Activated T-helper 1 cell treated with anti-CD3 and anti-CD28 coated beads, Interleukin-12 subunit alpha, Interleukin-12 subunit beta, Interleukin-2, Interleukin-4 antibody, amounts not matched to agents 30 ng/mL and 10 ng/mL and 1 ng/mL, durations not matched to agents 14 hours and 24 hours and 36 hours (primary cell): Measurements from ENCODE around the gene ZNF304. TPM values are rescaled to one million over a fixed set of nuclear protein-coding genes. Genes with fewer than 3 reads are reported as not detected.

ENCODE experiments used
- DNase-seq: peaks from one replicate; pipeline ENCODE4 v3.0.0; 2021; ENCODE audit warnings: low spot score
- H3K27ac Mint-ChIP-seq: one replicate; pipeline ENCODE4 v1.8.0; 2021; ENCODE audit warnings: mild to moderate bottlenecking, mixed read lengths
- H3K27me3 Mint-ChIP-seq: one replicate; pipeline ENCODE4 v1.8.0; 2022; ENCODE audit warnings: mild to moderate bottlenecking, moderate library complexity, mixed read lengths; ENCODE audit not compliant: insufficient read depth
- H3K36me3 Mint-ChIP-seq: one replicate; pipeline ENCODE4 v1.8.0; 2021; ENCODE audit warnings: low read depth, mixed read lengths
- H3K4me1 Mint-ChIP-seq: one replicate; pipeline ENCODE4 v1.8.0; 2021; ENCODE audit warnings: low read depth, mixed read lengths
- H3K4me3 Mint-ChIP-seq: one replicate; pipeline ENCODE4 v1.8.0; 2021; ENCODE audit warnings: mild to moderate bottlenecking, moderate library complexity, mixed read lengths
- H3K9me3 Mint-ChIP-seq: one replicate; pipeline ENCODE4 v1.8.0; 2021; ENCODE audit warnings: mixed read lengths
- intact Hi-C: fragments of 100-400 bp; cut with micrococcal nuclease; formaldehyde crosslinking; loops from one replicate; pipeline ENCODE4 v1.15.1; 2024
- total RNA-seq: library from RNA; stranded (reverse); gene quantifications from 2 replicates; pipeline ENCODE4 v1.2.3, GENCODE V29; 2022

Gene ZNF304
- total RNA-seq, 1 donor from 2014 or later = 6.6 TPM

DNA sequence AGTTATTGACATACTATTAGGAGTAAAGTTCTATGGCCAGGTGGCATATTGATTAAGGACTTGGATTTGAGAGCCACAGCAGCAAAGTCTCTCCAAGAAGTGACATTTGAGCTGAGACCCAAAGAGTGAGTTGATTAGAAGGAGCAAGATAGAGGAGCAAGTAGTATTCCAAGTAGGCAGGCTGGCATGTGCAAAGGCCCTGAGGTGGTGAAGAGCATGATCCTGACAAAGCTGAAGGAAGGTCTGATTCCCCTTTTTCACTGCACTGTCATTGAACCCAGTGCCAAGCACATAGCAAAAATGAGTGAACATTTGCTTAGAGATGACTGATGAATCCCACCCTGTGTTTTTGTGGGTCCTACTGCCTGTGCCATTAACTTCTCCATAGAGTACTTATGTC, 26.1 kb upstream of the ZNF304 start:
- no peak for DNase-seq
- H3K9me3 Mint-ChIP-seq = peaks cover 38% of the 10 kb centered on the region
- H3K27me3 Mint-ChIP-seq = no peaks in the 10 kb centered on the region
- no peak overlapping the region for H3K4me3 Mint-ChIP-seq
- H3K27ac Mint-ChIP-seq = no peak overlapping the region
- peaks cover 23% of the 10 kb centered on the region for H3K4me1 Mint-ChIP-seq
- H3K36me3 Mint-ChIP-seq = peaks cover 69% of the 10 kb centered on the region
- intact Hi-C loops = loop anchor here (10.0 kb wide), 1 partner anchor 830 kb away; the partner anchor contains the start of gene ZNF329

DNA sequence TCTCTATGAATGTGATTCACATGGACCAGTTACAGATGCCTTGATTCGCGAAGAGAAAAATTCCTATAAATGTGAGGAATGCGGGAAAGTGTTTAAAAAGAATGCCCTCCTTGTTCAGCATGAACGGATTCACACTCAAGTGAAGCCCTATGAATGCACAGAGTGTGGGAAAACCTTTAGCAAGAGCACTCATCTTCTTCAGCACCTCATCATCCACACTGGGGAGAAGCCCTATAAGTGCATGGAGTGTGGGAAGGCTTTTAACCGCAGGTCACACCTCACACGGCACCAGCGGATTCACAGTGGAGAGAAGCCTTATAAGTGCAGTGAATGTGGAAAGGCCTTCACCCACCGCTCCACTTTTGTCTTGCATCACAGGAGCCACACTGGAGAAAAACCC, 23.1 kb upstream of the ZNF304 start:
- Mint-ChIP-seq H3K4me1 (no peaks in the 10 kb centered on the region), H3K4me3 (no peak overlapping the region), H3K36me3 (peaks cover 73% of the 10 kb centered on the region), H3K27me3 (no peaks in the 10 kb centered on the region), H3K9me3 (peaks cover 52% of the 10 kb centered on the region), H3K27ac (no peak overlapping the region)
- intact Hi-C loops = loop anchor here (10.0 kb wide), 1 partner anchor 827 kb away; the partner anchor contains the start of gene ZNF329
- DNase-seq = no peak

- Mint-ChIP-seq H3K9me3 (peaks cover 61% of the 10 kb centered on the region), H3K27me3 (no peaks in the 10 kb centered on the region), H3K27ac (no peak overlapping the region), H3K36me3 (peaks cover 18% of the 10 kb centered on the region), H3K4me1 (no peaks in the 10 kb centered on the region), H3K4me3 (no peak overlapping the region)
- intact Hi-C loops = no loop called here
- no peak for DNase-seq
Measured at GRCh38 chr19:57334191-57334590, 16.9 kb upstream of the ZNF304 start.

DNA sequence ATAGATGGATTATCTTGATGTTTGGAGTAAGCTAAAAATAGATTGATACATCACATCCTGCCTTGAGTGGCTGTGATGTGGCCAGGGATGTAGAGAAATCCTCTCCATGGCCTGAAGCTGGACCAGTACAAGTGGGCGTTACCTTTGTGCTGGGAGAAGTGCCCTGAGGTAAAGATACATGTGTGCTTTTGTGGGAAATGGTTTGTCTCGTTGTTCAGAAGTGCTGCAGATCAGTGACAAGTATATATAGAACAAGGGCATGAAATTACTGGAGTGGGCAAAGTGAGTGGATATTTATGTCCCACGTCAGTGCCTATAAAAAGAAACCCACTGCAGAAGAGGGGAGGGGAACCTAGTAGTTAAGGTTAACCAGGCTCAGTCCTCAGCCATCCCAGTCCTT, 12.2 kb upstream of the ZNF304 start:
- no peaks in the 10 kb centered on the region for H3K27me3 Mint-ChIP-seq
- H3K27ac Mint-ChIP-seq = no peak overlapping the region
- intact Hi-C loops = no loop called here
- H3K4me1 Mint-ChIP-seq = no peaks in the 10 kb centered on the region
- DNase-seq = no peak
- H3K4me3 Mint-ChIP-seq = no peak overlapping the region
- peaks cover 3% of the 10 kb centered on the region for H3K36me3 Mint-ChIP-seq
- H3K9me3 Mint-ChIP-seq = peaks cover 43% of the 10 kb centered on the region

DNA sequence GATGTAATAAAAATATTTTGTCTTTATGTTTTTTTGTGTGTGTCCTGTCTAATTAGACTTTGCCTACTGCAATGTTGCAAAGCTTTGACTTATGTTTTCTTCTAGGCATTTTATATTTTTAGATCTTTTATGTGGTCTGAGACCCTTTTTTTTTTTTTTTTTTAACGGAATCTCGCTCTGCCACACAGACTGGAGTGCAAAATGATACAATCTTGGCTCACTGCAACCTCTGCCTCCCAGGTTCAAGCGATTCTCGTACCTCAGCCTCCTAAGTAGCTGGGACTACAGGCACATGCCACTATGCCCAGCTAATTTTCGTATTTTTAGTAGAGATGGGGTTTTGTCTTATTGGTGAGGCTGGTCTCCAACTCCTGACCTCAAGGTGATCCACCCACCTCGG, 8.5 kb upstream of the ZNF304 start:
- Mint-ChIP-seq H3K4me3 (no peak overlapping the region), H3K27me3 (no peaks in the 10 kb centered on the region), H3K36me3 (no peaks in the 10 kb centered on the region), H3K27ac (no peak overlapping the region), H3K9me3 (peaks cover 20% of the 10 kb centered on the region), H3K4me1 (no peaks in the 10 kb centered on the region)
- intact Hi-C loops = no loop called here
- DNase-seq = no peak

DNA sequence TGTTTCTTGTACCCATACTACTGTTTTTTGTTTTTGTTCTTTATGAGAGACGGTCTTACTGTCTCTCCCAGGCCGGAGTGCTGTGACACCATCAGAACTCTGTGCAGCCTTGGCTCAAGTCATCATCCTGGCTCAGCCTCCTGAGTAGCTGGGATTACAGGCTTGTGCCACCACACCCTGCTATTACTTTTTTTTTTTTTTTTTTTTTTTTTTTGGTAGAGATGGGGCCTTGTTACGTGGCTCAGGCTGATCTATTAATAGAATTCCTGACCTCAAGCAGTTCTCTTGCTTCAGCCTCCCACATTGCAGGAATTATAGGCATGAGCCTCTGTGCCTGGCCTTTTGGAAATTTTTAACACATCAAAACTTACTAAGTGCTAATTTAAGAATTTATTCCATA, 2.9 kb upstream of the ZNF304 start:
- Mint-ChIP-seq H3K9me3 (peaks cover 26% of the 10 kb centered on the region), H3K27ac (no peak overlapping the region), H3K27me3 (no peaks in the 10 kb centered on the region), H3K36me3 (peaks cover 21% of the 10 kb centered on the region), H3K4me1 (peaks cover 23% of the 10 kb centered on the region), H3K4me3 (no peak overlapping the region)
- no peak for DNase-seq
- intact Hi-C loops = no loop called here

GRCh38 chr19:57351867-57352266, 796 bp downstream of the ZNF304 start:
- H3K4me1 Mint-ChIP-seq = peaks cover 29% of the 10 kb centered on the region
- H3K9me3 Mint-ChIP-seq = peaks cover 58% of the 10 kb centered on the region
- peak overlapping the region; percentile 90 for H3K27ac Mint-ChIP-seq
- DNase-seq = no peak
- no peaks in the 10 kb centered on the region for H3K27me3 Mint-ChIP-seq
- H3K4me3 Mint-ChIP-seq = peak overlapping the region; percentile 92
- intact Hi-C loops = loop anchor here (1.0 to 5.0 kb wide), 8 partner anchors 11 to 175 kb away; partner anchors contain the start of genes TRAPPC2B, ZNF17, ZNF460 and ZNF543
- H3K36me3 Mint-ChIP-seq = peaks cover 57% of the 10 kb centered on the region

DNA sequence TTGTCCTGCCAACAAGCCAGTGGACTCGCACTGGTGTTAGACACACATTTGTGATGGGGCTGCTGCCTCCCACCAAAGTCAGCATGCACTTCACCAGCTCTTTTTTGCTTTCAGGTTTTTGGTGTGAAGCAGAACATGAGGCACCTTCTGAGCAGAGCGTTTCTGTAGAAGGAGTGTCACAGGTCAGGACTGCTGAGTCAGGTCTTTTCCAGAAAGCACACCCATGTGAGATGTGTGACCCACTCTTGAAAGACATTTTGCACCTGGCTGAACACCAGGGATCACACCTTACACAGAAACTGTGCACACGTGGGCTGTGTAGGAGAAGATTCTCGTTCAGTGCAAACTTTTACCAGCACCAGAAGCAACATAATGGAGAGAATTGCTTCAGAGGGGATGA, 4.8 kb downstream of the ZNF304 start:
- H3K27me3 Mint-ChIP-seq = no peaks in the 10 kb centered on the region
- peaks cover 27% of the 10 kb centered on the region for H3K4me1 Mint-ChIP-seq
- peaks cover 75% of the 10 kb centered on the region for H3K9me3 Mint-ChIP-seq
- no peak overlapping the region for H3K27ac Mint-ChIP-seq
- peaks cover 80% of the 10 kb centered on the region for H3K36me3 Mint-ChIP-seq
- H3K4me3 Mint-ChIP-seq = no peak overlapping the region
- intact Hi-C loops = no loop called here
- DNase-seq = no peak

GRCh38 chr19:57357406-57357805, 6.3 kb downstream of the ZNF304 start:
- H3K27me3 Mint-ChIP-seq = no peaks in the 10 kb centered on the region
- H3K4me1 Mint-ChIP-seq = peaks cover 13% of the 10 kb centered on the region
- H3K4me3 Mint-ChIP-seq = no peak overlapping the region
- DNase-seq = no peak
- intact Hi-C loops = no loop called here
- H3K36me3 Mint-ChIP-seq = peaks cover 72% of the 10 kb centered on the region
- H3K9me3 Mint-ChIP-seq = peaks cover 71% of the 10 kb centered on the region
- no peak overlapping the region for H3K27ac Mint-ChIP-seq

- no peaks in the 10 kb centered on the region for H3K27me3 Mint-ChIP-seq
- intact Hi-C loops = no loop called here
- no peak for DNase-seq
- no peak overlapping the region for H3K27ac Mint-ChIP-seq
- peaks cover 16% of the 10 kb centered on the region for H3K4me1 Mint-ChIP-seq
- peaks cover 68% of the 10 kb centered on the region for H3K9me3 Mint-ChIP-seq
- H3K36me3 Mint-ChIP-seq = peaks cover 61% of the 10 kb centered on the region
- no peak overlapping the region for H3K4me3 Mint-ChIP-seq
Measured at GRCh38 chr19:57359300-57359699, 8.2 kb downstream of the ZNF304 start.

DNA sequence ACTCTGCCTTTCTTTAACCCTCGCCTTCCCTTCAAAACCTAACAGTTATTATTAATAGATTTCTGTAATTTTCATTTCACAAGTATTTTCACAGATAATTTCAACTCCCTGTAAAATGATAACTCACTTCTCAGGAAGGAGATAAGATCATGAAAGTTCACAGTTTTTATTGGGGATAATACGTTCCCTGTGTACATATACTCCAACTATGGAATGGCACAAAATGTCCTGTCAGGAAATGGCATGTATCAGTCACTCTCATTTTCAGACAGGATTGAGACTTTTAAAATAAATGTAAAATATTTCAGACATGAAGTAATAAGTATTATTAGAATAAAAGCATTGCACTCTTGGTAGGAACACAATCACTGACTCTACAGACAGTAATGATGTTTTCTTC, 11.3 kb downstream of the ZNF304 start:
- Mint-ChIP-seq H3K4me1 (peaks cover 17% of the 10 kb centered on the region), H3K36me3 (peaks cover 31% of the 10 kb centered on the region), H3K27ac (peak overlapping the region; percentile 97), H3K4me3 (no peak overlapping the region), H3K9me3 (peaks cover 49% of the 10 kb centered on the region), H3K27me3 (no peaks in the 10 kb centered on the region)
- no peak for DNase-seq
- intact Hi-C loops = loop anchor here (2.0 kb wide), 1 partner anchor 114 kb away; the partner anchor contains the start of gene ZNF772

GRCh38 chr19:57362997-57363687, 12.1 kb downstream of the ZNF304 start, which contains the start of the genes TRAPPC2B and ZNF547:
Gene TRAPPC2B (plus strand): TSS chr19:57363551. CDS start chr19:57364834, 1,283 bp downstream.
Gene ZNF547 (plus strand): TSS chr19:57363551. CDS start chr19:57368556, 5,005 bp downstream.
- Mint-ChIP-seq H3K27ac (peak within 1 kb of the TSS; percentile 97), H3K9me3 (peaks cover 50% of the 10 kb centered on the region), H3K27me3 (no peaks in the 10 kb centered on the region), H3K36me3 (peaks cover 28% of the 10 kb centered on the region), H3K4me1 (peaks cover 17% of the 10 kb centered on the region), H3K4me3 (peak within 1 kb of the TSS; percentile 89)
- DNase-seq = peak; percentile 98
- intact Hi-C loops = loop anchor here (1.0 to 2.0 kb wide), 16 partner anchors 12 to 820 kb away; partner anchors contain the start of genes ZNF17, ZNF211, ZNF264 and ZNF274

DNA sequence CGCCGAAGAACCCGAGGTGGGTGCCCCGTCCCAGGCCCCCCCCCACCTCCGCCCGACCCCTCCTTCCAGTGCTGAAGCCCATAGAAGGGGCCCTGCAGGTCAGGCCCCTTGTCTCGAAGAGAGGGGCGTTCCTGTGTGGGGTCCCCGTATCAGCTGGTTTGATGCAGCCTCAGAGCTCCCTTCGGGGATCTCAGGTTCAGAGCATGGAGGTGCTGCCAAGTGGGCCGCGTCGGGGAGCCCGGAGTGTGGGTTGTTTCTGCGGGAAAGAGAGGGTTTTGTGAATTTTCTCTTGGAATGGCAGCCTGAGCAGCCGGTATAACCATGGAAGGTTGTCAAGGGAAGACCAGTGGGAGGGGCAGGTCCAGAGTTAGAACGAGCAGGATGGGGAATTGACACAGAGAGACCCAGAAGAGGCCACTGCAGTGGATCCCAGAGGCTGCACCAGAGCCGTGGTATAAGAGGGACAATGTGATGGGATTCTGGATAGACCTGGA, 12.7 kb downstream of the ZNF304 start:
- intact Hi-C loops = loop anchor here (1.0 to 2.0 kb wide), 16 partner anchors 12 to 820 kb away; partner anchors contain the start of genes ZNF17, ZNF211, ZNF264 and ZNF274
- peak overlapping the region; percentile 89 for H3K4me3 Mint-ChIP-seq
- peaks cover 50% of the 10 kb centered on the region for H3K9me3 Mint-ChIP-seq
- H3K4me1 Mint-ChIP-seq = peaks cover 17% of the 10 kb centered on the region
- H3K36me3 Mint-ChIP-seq = peaks cover 25% of the 10 kb centered on the region
- peak overlapping the region; percentile 97 for H3K27ac Mint-ChIP-seq
- no peaks in the 10 kb centered on the region for H3K27me3 Mint-ChIP-seq
- no peak for DNase-seq
